ENCODE measurements around the gene MYO7B.

DNA sequence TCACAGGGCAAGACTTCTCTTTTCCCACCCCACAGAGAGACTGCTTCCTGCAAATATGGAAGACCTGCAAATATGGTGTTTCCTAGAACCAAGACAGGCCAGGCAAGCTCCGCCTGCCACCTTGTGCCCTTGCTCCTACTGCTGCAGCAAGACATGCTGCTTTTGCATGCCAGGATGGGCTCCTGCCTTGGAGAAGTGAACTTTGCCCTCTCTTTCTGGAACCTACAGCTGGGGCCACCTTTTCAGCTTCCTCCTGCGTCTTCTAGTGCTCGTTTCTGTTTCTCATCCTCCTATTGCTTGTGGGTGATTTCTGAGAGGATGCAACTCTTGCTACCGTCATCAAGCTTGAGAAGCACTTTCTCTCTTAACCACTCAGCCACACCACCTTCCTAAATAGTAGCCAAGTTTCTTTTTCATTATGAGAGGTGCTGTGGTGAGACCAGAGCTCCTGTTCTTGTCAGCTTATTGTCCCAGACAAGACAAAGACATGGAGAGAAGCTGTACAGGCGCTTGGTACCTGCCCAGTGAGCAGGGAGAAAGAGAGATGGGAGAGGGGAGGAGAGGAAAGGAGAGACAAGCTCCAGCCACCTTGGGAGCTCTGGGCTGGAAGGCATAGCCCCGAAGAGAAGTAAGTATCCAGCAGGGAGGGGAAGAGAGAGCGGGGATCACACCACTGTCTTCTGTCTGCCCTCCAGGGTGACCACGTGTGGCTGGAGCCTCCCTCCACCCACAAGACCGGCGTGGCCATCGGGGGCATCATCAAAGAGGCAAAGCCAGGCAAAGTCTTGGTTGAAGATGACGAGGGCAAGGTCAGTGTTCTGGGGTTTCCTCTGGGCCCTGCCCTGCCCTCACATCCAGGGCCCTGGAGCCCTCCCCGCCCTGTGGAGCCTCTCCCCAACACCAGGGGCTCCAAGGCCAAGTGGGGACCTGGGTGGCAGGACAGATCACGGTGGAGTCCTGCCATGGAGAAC lies 28.3 kb downstream of the MYO7B start:
- TF ChIP-seq, protein P1, sequence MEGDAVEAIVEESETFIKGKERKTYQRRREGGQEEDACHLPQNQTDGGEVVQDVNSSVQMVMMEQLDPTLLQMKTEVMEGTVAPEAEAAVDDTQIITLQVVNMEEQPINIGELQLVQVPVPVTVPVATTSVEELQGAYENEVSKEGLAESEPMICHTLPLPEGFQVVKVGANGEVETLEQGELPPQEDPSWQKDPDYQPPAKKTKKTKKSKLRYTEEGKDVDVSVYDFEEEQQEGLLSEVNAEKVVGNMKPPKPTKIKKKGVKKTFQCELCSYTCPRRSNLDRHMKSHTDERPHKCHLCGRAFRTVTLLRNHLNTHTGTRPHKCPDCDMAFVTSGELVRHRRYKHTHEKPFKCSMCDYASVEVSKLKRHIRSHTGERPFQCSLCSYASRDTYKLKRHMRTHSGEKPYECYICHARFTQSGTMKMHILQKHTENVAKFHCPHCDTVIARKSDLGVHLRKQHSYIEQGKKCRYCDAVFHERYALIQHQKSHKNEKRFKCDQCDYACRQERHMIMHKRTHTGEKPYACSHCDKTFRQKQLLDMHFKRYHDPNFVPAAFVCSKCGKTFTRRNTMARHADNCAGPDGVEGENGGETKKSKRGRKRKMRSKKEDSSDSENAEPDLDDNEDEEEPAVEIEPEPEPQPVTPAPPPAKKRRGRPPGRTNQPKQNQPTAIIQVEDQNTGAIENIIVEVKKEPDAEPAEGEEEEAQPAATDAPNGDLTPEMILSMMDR (IDR thresholded peaks at IDR 0.05; ENCODE audit: low read depth, low read length) = no peak
- TF ChIP-seq EZH2phosphoT487 (IDR thresholded peaks at IDR 0.05; ENCODE audit: low read depth) = no peak

Data from OCI-LY3 (cell line).